Ovary (tissue), 3 donors: ENCODE measurements around the gene MYL10.

Experiments used
- CTCF ChIP-seq, 3 donors: fragments of 450-650 bp in 2 of 3; fragments of 200-600 bp in 1 of 3; IDR thresholded peaks; one replicate each; pipeline versions ENCODE4 v1.5.1 to v1.8.0; 2016 to 2022; ENCODE audit warnings: antibody characterized with exemption in 3 of 3, mild to moderate bottlenecking in 1 of 3
- EP300 ChIP-seq: sonication (generic); formaldehyde crosslinking; IDR thresholded peaks from one replicate; pipeline ENCODE4 v1.6.1; 2017; ENCODE audit warnings: antibody characterized with exemption
- donor health status: DM: no; HTN: no; CAD: no.

- TF ChIP-seq CTCF (IDR thresholded peaks at IDR 0.05) (no peak), EP300 (no peak)
Observed at GRCh38 chr7:101593556-101593955, 35.5 kb downstream of the MYL10 start.
